GM19035 (cell line): Measurements from ENCODE around the gene EIPR1.

Experiments used
- ATAC-seq: cut with Tn5 transposase; IDR thresholded peaks from one replicate; pipeline ENCODE4 v1.9.1; 2021; ENCODE audit not compliant: unreplicated experiment

EIPR1 gene

GRCh38 chr2:3309496-3310355, 67.9 kb downstream of the EIPR1 start:
- no peak for ATAC-seq

GRCh38 chr2:3307901-3308300, 69.7 kb downstream of the EIPR1 start:
- ATAC-seq, result no peak

GRCh38 chr2:3307236-3307635, 70.4 kb downstream of the EIPR1 start:
- no peak for ATAC-seq

GRCh38 chr2:3305952-3306351, 71.7 kb downstream of the EIPR1 start:
- ATAC-seq, result no peak

- no peak for ATAC-seq
Measured at GRCh38 chr2:3305431-3305830, 72.2 kb downstream of the EIPR1 start.

- ATAC-seq, result peak; percentile 98
Measured at GRCh38 chr2:3303583-3304406, 73.8 kb downstream of the EIPR1 start.

GRCh38 chr2:3302751-3303582, 74.7 kb downstream of the EIPR1 start:
- peak; percentile 24 for ATAC-seq

GRCh38 chr2:3302421-3302750, 75.2 kb downstream of the EIPR1 start:
- no peak for ATAC-seq

GRCh38 chr2:3301001-3301400, 76.6 kb downstream of the EIPR1 start:
- no peak for ATAC-seq

- no peak for ATAC-seq
Measured at GRCh38 chr2:3300224-3300995, 77.2 kb downstream of the EIPR1 start.

GRCh38 chr2:3299703-3300102, 77.9 kb downstream of the EIPR1 start:
- ATAC-seq, result no peak

GRCh38 chr2:3299130-3299529, 78.5 kb downstream of the EIPR1 start:
- ATAC-seq, result no peak

GRCh38 chr2:3298191-3298590, 79.4 kb downstream of the EIPR1 start:
- ATAC-seq, result no peak

- ATAC-seq, result no peak
Measured at GRCh38 chr2:3297523-3297922, 80.1 kb downstream of the EIPR1 start.

GRCh38 chr2:3296182-3296972, 81.2 kb downstream of the EIPR1 start:
- no peak for ATAC-seq

GRCh38 chr2:3294493-3294892, 83.1 kb downstream of the EIPR1 start:
- no peak for ATAC-seq

GRCh38 chr2:3294069-3294468, 83.5 kb downstream of the EIPR1 start:
- no peak for ATAC-seq

- ATAC-seq, result no peak
Measured at GRCh38 chr2:3293221-3293620, 84.4 kb downstream of the EIPR1 start.

- ATAC-seq, result no peak
Measured at GRCh38 chr2:3292416-3292815, 85.2 kb downstream of the EIPR1 start.

GRCh38 chr2:3291750-3292149, 85.9 kb downstream of the EIPR1 start:
- ATAC-seq, result no peak
